HEK293T (cell line): Measurements from ENCODE around the gene VSTM2L.

ENCODE experiments used
- CTCF ChIA-PET: fragments of 350-600 bp; formaldehyde crosslinking; extraction: SDS; loops from one replicate; lab custom pipeline; 2021; ENCODE audit warnings: antibody characterized with exemption, inconsistent platforms; lab: Yijun Ruan, JAX
- POLR2A ChIA-PET: fragments of 350-600 bp; formaldehyde crosslinking; extraction: SDS; loops from one replicate; lab custom pipeline; 2020; ENCODE audit warnings: antibody characterized with exemption, inconsistent platforms; lab: Yijun Ruan, JAX
- DNase-seq: peaks from one replicate; pipeline ENCODE4 v3.0.0; 2012; ENCODE audit warnings: mixed read lengths; ENCODE audit errors: extremely low spot score
- ARNT ChIP-seq: fragments of 450-650 bp; IDR thresholded peaks from 2 replicates; pipeline ENCODE4 v1.6.1; 2017; ENCODE audit warnings: mild to moderate bottlenecking
- BHLHE40 ChIP-seq: fragments of 450-650 bp; IDR thresholded peaks from 2 replicates; pipeline ENCODE4 v1.6.1; 2016; ENCODE audit warnings: mild to moderate bottlenecking, moderate library complexity, borderline replicate concordance
- CTBP1 ChIP-seq: fragments of 450-650 bp; IDR thresholded peaks from 2 replicates; pipeline ENCODE4 v1.6.1; 2016; ENCODE audit warnings: borderline replicate concordance
- ELF4 ChIP-seq: fragments of 450-650 bp; IDR thresholded peaks from 2 replicates; pipeline ENCODE4 v1.6.1; 2017; ENCODE audit warnings: antibody characterized with exemption
- FOXA1 ChIP-seq: fragments of 450-650 bp; IDR thresholded peaks from 2 replicates; pipeline ENCODE4 v1.6.1; 2016; ENCODE audit warnings: mild to moderate bottlenecking
- FOXK2 ChIP-seq: fragments of 450-650 bp; IDR thresholded peaks from 2 replicates; pipeline ENCODE4 v1.6.1; 2016; ENCODE audit warnings: mild to moderate bottlenecking
- FOXM1 ChIP-seq: fragments of 450-650 bp; IDR thresholded peaks from 2 replicates; pipeline ENCODE4 v1.6.1; 2017; ENCODE audit warnings: mild to moderate bottlenecking, borderline replicate concordance
- HDGF ChIP-seq: fragments of 450-650 bp; IDR thresholded peaks from 2 replicates; pipeline ENCODE4 v1.6.1; 2017; ENCODE audit warnings: antibody characterized with exemption, borderline replicate concordance
- L3MBTL2 ChIP-seq: fragments of 450-650 bp; conservative IDR thresholded peaks from 2 replicates; pipeline ENCODE4 v1.6.1; 2016; ENCODE audit warnings: mild to moderate bottlenecking
- LEF1 ChIP-seq: fragments of 450-650 bp; IDR thresholded peaks from 2 replicates; pipeline ENCODE4 v1.6.1; 2017; ENCODE audit warnings: mild to moderate bottlenecking, borderline replicate concordance
- NFRKB ChIP-seq: fragments of 450-650 bp; IDR thresholded peaks from 2 replicates; pipeline ENCODE4 v1.6.1; 2016; ENCODE audit warnings: mild to moderate bottlenecking, moderate library complexity
- PKNOX1 ChIP-seq: fragments of 450-650 bp; IDR thresholded peaks from 2 replicates; pipeline ENCODE4 v1.6.1; 2016
- SP1 ChIP-seq: fragments of 450-650 bp; IDR thresholded peaks from 2 replicates; pipeline ENCODE4 v1.6.1; 2017
- SUZ12 ChIP-seq: fragments of 450-650 bp; IDR thresholded peaks from 2 replicates; pipeline ENCODE4 v1.6.1; 2016; ENCODE audit warnings: mild to moderate bottlenecking
- TARDBP ChIP-seq: fragments of 450-650 bp; IDR thresholded peaks from 2 replicates; pipeline ENCODE4 v1.6.1; 2016
- ZNF384 ChIP-seq: fragments of 450-650 bp; IDR thresholded peaks from 2 replicates; pipeline ENCODE4 v1.6.1; 2016

VSTM2L gene

DNA sequence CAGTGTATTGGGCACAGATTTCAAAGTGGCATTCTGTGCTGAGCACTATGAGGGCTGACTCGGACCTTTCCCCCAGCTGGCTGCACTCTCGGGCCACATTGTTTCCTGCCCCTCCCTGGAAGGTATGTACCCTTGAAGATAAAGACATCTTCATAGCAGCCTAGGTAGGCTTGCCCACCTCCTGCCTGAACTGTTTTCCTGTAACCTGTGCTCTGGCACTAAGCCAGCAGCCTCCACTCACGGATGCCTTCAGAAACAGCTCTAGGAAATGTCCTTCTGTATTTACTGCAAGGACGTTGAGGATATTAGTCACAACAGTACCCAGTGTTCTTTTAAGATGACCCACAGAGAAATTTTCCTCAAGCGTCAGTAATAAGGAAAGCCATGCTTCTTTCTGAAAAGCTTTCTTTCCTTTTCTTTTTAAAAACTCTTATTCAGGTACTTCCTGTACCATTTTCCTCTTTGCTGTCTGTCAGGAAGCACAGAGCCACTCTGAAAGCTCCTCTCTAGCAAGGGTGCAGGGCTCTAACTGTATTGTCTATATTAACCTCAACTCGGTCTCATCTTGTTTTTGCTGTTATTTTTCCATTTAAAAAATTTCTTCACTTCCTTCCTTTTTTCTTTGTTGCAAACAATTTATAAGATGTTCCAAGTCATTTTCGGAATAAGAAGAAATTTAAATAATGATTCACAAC lies 86.8 kb downstream of the VSTM2L start:
- TF ChIP-seq FOXM1 (no peak), SP1 (no peak), ELF4 (no peak), L3MBTL2 (no peak), FOXK2 (no peak), BHLHE40 (no peak), ARNT (no peak), PKNOX1 (no peak), SUZ12 (no peak), TARDBP (no peak), HDGF (no peak), CTBP1 (no peak), LEF1 (no peak), ZNF384 (no peak), FOXA1 (no peak), NFRKB (no peak)
- ChIA-PET CTCF (no interaction called here), POLR2A (no interaction called here)
- DNase-seq = no peak

GRCh38 chr20:37990571-37991151 lies 87.7 kb downstream of the VSTM2L start:
- ChIA-PET CTCF (interaction anchor here (0.6 kb wide), 1 partner anchor 201 kb away, joined by 3 read pairs; no protein-coding TSS in a partner anchor), POLR2A (no interaction called here)
- TF ChIP-seq ZNF384 (no peak), CTBP1 (no peak), SP1 (no peak)
- DNase-seq = no peak

DNA sequence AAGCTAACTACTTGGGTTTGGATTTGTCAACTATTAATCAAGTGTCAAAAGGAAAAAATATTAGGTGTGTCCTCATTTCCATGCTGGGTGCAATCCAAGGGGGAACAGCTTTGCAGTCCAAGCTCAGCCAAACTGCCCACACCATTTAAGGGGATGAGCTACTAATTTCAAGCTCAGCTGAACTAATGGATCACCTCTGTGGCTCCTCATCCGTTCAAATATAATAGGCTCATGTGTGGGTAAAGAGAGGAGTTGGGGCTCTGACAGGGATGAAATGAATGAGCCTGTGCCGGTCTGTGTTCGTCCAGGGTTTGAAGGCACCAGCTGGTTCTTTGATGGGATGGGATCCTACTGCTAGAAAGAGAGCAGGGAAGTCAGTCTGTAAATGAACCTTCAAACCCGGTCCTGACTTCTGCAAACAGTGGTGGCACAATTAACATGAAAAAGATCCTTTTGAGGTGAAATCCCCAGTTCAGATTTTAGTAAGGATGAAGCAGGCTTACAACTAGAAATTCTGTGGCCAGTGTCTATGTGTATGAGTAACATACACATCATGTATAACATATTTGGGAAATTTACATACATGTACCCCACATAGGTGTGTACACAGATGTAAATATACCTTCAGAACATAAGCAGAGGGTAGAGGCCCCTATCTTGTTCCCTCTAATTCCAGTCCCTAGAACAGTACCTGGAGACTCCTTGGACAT lies 88.4 kb downstream of the VSTM2L start:
- ChIA-PET POLR2A (no interaction called here), CTCF (interaction anchor here (0.6 kb wide), 1 partner anchor 201 kb away, joined by 3 read pairs; no protein-coding TSS in a partner anchor)

GRCh38 chr20:37991908-37992307 lies 89.0 kb downstream of the VSTM2L start:
- TF ChIP-seq TARDBP (no peak), L3MBTL2 (no peak), ELF4 (no peak), ARNT (no peak), SUZ12 (no peak), PKNOX1 (no peak)
- POLR2A ChIA-PET = no interaction called here
- CTCF ChIA-PET = interaction anchor here (0.7 kb wide), 1 partner anchor 50 kb away, joined by 3 read pairs; no protein-coding TSS in a partner anchor
- DNase-seq = no peak

More for the DNA sequence above, 88.4 kb downstream of the VSTM2L start:
- TF ChIP-seq FOXM1 (no peak), BHLHE40 (no peak), CTBP1 (no peak), ELF4 (no peak), FOXA1 (no peak), TARDBP (no peak), ARNT (no peak), PKNOX1 (no peak), HDGF (no peak), NFRKB (no peak), SUZ12 (no peak)
- no peak for DNase-seq

DNA sequence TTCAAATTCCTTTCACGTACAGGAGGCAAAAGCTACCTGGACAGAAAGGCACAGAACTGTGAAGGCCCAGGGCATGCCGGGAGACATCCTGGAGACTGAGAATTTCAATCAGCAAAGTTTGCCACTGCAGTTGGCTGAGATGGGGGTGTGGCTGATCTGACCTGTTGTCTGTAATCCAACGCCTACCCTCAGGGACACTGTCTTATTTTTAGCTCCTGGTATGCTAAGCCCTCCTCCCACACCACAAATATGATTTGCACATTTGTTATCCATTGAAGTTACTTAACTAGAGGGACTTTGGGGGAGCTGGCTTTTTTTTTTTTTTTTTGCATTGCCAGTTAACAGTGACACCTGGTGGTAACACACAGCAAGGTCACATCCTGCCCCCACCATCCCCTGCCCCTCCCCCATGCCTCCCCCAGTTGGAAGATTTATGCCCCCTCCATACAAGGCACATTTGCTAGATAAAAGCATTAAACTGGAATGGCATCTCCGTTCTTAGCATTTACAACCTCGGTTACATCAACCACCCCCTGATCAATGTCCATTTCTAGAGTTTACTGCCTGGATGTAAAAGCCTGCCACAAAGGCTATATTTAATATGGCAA lies 90.0 kb downstream of the VSTM2L start:
- peak; percentile 59 for DNase-seq
- ChIA-PET CTCF (interaction anchor here (0.9 to 2.3 kb wide), 2 partner anchors 13 to 78 kb away, joined by 3 to 6 read pairs; no protein-coding TSS in a partner anchor), POLR2A (no interaction called here)
- TF ChIP-seq FOXM1 (no peak), CTBP1 (no peak), BHLHE40 (no peak), ZNF384 (peak; percentile 94)

DNA sequence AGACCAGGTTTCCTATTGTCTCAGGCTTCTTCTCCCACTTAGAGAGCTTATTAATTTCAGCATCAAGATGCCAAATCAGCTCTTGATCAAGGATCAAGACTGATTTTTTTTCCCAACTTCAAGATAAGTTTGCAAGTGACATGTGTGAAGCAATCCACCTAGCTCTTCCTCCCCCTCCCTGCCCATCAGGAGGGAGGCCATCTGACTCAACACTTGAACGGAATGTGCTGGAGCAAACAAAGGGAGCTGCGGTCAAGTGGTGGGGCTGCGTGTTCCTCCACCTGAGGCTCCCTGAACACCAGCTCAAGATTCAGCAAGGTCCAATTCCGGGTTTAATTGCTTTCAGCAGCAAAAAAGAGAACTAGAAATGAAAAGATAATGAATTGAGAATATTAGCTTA lies 91.6 kb downstream of the VSTM2L start:
- no peak for DNase-seq
- CTCF ChIA-PET = interaction anchor here (0.6 to 2.3 kb wide), 2 partner anchors 11 to 745 kb away, joined by 4 to 6 read pairs; no protein-coding TSS in a partner anchor
- POLR2A ChIA-PET = interaction anchor here (1.4 kb wide), 1 partner anchor 17 kb away, joined by 3 read pairs; no protein-coding TSS in a partner anchor
- TF ChIP-seq L3MBTL2 = no peak
- TF ChIP-seq ELF4 = no peak
- TF ChIP-seq NFRKB = no peak
- no peak for TF ChIP-seq LEF1
- no peak for TF ChIP-seq FOXK2
